ENCODE data around the gene IQGAP1. TPM values are rescaled to one million over a fixed set of nuclear protein-coding genes. Genes with fewer than 3 reads are reported as not detected.

Gene IQGAP1
- total and polyA plus RNA-seq, 2 of the 13 experiments (the other 11 are each of a cell fraction or from before 2014, with no cell fraction given) = 29.5 to 37.9 TPM

DNA sequence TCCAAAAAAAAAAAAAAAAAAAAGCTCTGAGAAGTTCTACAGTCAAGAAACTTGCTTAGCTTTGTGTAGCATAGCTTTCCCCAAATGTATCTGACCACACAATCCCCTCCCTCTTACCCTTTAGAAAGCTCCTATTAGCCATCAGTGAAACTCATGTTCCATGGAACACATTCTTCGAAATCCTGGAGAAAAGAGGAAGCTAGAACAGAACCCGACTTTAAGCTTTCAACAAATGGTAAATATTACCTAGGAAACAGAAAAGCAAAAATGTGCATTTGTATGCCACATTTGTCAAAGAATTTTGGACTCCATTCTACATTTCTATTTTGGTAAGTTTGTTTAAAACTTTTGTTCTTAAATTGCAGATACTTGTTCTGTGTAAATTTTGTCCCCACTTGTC is 124.2 kb downstream of the IQGAP1 start (continued):
- TF ChIP-seq, protein P1, sequence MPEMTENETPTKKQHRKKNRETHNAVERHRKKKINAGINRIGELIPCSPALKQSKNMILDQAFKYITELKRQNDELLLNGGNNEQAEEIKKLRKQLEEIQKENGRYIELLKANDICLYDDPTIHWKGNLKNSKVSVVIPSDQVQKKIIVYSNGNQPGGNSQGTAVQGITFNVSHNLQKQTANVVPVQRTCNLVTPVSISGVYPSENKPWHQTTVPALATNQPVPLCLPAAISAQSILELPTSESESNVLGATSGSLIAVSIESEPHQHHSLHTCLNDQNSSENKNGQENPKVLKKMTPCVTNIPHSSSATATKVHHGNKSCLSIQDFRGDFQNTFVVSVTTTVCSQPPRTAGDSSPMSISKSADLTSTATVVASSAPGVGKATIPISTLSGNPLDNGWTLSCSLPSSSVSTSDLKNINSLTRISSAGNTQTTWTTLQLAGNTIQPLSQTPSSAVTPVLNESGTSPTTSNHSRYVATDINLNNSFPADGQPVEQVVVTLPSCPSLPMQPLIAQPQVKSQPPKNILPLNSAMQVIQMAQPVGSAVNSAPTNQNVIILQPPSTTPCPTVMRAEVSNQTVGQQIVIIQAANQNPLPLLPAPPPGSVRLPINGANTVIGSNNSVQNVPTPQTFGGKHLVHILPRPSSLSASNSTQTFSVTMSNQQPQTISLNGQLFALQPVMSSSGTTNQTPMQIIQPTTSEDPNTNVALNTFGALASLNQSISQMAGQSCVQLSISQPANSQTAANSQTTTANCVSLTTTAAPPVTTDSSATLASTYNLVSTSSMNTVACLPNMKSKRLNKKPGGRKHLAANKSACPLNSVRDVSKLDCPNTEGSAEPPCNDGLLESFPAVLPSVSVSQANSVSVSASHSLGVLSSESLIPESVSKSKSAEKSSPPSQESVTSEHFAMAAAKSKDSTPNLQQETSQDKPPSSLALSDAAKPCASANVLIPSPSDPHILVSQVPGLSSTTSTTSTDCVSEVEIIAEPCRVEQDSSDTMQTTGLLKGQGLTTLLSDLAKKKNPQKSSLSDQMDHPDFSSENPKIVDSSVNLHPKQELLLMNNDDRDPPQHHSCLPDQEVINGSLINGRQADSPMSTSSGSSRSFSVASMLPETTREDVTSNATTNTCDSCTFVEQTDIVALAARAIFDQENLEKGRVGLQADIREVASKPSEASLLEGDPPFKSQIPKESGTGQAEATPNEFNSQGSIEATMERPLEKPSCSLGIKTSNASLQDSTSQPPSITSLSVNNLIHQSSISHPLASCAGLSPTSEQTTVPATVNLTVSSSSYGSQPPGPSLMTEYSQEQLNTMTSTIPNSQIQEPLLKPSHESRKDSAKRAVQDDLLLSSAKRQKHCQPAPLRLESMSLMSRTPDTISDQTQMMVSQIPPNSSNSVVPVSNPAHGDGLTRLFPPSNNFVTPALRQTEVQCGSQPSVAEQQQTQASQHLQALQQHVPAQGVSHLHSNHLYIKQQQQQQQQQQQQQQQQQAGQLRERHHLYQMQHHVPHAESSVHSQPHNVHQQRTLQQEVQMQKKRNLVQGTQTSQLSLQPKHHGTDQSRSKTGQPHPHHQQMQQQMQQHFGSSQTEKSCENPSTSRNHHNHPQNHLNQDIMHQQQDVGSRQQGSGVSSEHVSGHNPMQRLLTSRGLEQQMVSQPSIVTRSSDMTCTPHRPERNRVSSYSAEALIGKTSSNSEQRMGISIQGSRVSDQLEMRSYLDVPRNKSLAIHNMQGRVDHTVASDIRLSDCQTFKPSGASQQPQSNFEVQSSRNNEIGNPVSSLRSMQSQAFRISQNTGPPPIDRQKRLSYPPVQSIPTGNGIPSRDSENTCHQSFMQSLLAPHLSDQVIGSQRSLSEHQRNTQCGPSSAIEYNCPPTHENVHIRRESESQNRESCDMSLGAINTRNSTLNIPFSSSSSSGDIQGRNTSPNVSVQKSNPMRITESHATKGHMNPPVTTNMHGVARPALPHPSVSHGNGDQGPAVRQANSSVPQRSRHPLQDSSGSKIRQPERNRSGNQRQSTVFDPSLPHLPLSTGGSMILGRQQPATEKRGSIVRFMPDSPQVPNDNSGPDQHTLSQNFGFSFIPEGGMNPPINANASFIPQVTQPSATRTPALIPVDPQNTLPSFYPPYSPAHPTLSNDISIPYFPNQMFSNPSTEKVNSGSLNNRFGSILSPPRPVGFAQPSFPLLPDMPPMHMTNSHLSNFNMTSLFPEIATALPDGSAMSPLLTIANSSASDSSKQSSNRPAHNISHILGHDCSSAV (CRISPR knock-in tag; IDR thresholded peaks at IDR 0.05; ENCODE audit: borderline replicate concordance) = no peak

DNA sequence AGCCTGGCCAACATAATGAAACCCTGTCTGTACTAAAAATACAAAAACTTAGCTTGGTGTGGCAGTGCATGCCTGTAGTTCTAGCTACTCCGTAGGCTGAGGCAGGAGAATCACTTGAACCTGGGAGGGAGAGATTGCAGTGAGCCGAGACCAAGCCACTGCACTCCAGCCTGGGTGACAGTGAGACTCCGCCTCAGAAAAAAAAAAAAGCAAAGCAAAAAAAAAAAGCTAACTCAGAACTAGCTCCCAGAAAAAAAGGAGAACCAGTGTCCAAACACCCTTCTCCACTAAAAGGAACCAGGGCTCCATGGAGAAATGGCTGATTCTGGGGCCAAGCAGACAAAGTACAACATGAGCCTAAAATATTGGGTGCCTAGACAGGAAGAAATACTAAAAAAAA is 124.9 kb downstream of the IQGAP1 start:
- H3K36me3 ChIP-seq (replicated peaks in 1 of 2; ENCODE audit: control insufficient read depth in 1 of 2, insufficient read depth in 2 of 2, low read length in 2 of 2) = no peaks in the 10 kb centered on the region
- H3K4me1 ChIP-seq (ENCODE audit: insufficient read depth, low read length) = no peaks in the 10 kb centered on the region
- no peak overlapping the region for H3K4me3 ChIP-seq (replicated peaks in 1 of 3; ENCODE audit: insufficient read depth in 1 of 3, low read depth in 2 of 3, low read length in 3 of 3)
- H3K79me2 ChIP-seq (ENCODE audit: insufficient read depth, low read length) = no peaks in the 10 kb centered on the region
- H4K20me1 ChIP-seq (ENCODE audit: insufficient read depth, low read length) = no peaks in the 10 kb centered on the region
- WGBS (ENCODE audit: low lambda C conversion rate) = 62% methylated on average over 3 of the region's 3 CpGs
- H3K4me2 ChIP-seq (ENCODE audit: low read depth, low read length) = no peak overlapping the region
- H3K27ac ChIP-seq (ENCODE audit: extremely low read length, insufficient read depth, low read length) = no peak overlapping the region
- FAIRE-seq (no peak), ATAC-seq (no peak), DNase-seq (ENCODE audit: low spot score) (no peak)
- POLR2A ChIA-PET = no interaction called here
- H3K9me3 ChIP-seq (ENCODE audit: low read length) = peaks cover 14% of the 10 kb centered on the region; the same call in 1 of the 2 replicates
- intact Hi-C loops (cut with micrococcal nuclease; ENCODE audit: unreplicated experiment) = no loop called here
- in situ Hi-C loops (cut with HindIII; ENCODE audit: extremely low pct_ligation_motif_present, low pct_unique_long_range_greater_than_20kb) = no loop called here
- H2AFZ ChIP-seq (ENCODE audit: low read length) = no peak overlapping the region
- no peaks in the 10 kb centered on the region; a peak in 1 of 5 replicates for H3K27me3 ChIP-seq (ENCODE audit: control insufficient read depth in 1 of 2, insufficient read depth in 2 of 2, low read length in 2 of 2)
- no TSS peak for BruUV-seq (replicated peaks)
- CTCF ChIA-PET (ENCODE audit: low intra/inter-chr PET ratio, low total read pairs) = no interaction called here
- H3K9ac ChIP-seq (ENCODE audit: insufficient read depth, low read depth, low read length) = no peak overlapping the region
- TF ChIP-seq, protein P2, sequence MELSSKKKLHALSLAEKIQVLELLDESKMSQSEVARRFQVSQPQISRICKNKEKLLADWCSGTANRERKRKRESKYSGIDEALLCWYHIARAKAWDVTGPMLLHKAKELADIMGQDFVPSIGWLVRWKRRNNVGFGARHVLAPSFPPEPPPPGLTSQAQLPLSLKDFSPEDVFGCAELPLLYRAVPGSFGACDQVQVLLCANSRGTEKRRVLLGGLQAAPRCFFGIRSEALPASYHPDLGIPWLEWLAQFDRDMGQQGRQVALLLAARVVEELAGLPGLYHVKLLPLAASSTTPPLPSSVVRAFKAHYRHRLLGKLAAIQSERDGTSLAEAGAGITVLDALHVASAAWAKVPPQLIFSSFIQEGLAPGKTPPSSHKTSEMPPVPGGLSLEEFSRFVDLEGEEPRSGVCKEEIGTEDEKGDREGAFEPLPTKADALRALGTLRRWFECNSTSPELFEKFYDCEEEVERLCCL (CRISPR knock-in tag; IDR thresholded peaks at IDR 0.05; ENCODE audit: borderline replicate concordance) = no peak
- TF ChIP-seq ZNF614 (CRISPR knock-in tag; IDR thresholded peaks at IDR 0.05; ENCODE audit: borderline replicate concordance) (no peak), ZNF552 (CRISPR knock-in tag; IDR thresholded peaks at IDR 0.05; ENCODE audit: borderline replicate concordance) (no peak), PCBP1 (IDR thresholded peaks at IDR 0.05; ENCODE audit: borderline replicate concordance, low read depth, low read length) (no peak), PHF20 (CRISPR knock-in tag; IDR thresholded peaks at IDR 0.05) (no peak), ZNF644 (CRISPR knock-in tag; IDR thresholded peaks at IDR 0.05; ENCODE audit: low read depth) (no peak), U2AF2 (IDR thresholded peaks at IDR 0.05; ENCODE audit: low read depth, low read length) (no peak), ZNF10 (CRISPR knock-in tag; IDR thresholded peaks at IDR 0.05; ENCODE audit: borderline replicate concordance, low read depth) (no peak), MYNN (CRISPR knock-in tag; IDR thresholded peaks at IDR 0.05; ENCODE audit: low read depth) (no peak), CBX2 (IDR thresholded peaks at IDR 0.05; ENCODE audit: low read depth, low read length) (no peak), CBX2 (CRISPR knock-in tag; IDR thresholded peaks at IDR 0.05; ENCODE audit: low read depth) (no peak)
- TF ChIP-seq, protein P3, sequence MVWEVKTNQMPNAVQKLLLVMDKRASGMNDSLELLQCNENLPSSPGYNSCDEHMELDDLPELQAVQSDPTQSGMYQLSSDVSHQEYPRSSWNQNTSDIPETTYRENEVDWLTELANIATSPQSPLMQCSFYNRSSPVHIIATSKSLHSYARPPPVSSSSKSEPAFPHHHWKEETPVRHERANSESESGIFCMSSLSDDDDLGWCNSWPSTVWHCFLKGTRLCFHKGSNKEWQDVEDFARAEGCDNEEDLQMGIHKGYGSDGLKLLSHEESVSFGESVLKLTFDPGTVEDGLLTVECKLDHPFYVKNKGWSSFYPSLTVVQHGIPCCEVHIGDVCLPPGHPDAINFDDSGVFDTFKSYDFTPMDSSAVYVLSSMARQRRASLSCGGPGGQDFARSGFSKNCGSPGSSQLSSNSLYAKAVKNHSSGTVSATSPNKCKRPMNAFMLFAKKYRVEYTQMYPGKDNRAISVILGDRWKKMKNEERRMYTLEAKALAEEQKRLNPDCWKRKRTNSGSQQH (CRISPR knock-in tag; IDR thresholded peaks at IDR 0.05; ENCODE audit: low read depth) = no peak

Measured in HepG2 (cell line).